Measurements from ENCODE around the gene RAC2.

The RAC2 gene

DNA sequence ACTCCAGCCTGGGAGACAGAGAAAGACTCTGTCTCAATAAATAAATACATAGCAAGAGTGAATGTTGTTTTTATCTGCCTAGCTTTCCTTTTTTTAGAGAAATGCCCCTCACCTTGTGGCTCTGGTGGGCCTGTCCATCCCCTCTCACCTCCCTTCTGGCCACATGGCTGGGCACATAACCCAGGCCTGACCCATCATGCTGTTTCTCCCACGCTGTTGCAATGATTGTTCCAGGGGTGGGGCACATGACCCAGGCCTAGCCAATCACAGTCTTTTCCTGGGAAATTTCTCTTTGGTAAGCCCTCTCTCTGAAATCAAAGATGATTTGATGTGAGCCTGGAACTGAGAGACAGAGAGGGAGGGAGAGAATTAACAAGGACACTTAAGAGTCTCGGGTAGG is 32.7 kb upstream of the RAC2 start:
- DNase-seq (ENCODE audit: low read depth) = no peak
- TF ChIP-seq, protein P1, sequence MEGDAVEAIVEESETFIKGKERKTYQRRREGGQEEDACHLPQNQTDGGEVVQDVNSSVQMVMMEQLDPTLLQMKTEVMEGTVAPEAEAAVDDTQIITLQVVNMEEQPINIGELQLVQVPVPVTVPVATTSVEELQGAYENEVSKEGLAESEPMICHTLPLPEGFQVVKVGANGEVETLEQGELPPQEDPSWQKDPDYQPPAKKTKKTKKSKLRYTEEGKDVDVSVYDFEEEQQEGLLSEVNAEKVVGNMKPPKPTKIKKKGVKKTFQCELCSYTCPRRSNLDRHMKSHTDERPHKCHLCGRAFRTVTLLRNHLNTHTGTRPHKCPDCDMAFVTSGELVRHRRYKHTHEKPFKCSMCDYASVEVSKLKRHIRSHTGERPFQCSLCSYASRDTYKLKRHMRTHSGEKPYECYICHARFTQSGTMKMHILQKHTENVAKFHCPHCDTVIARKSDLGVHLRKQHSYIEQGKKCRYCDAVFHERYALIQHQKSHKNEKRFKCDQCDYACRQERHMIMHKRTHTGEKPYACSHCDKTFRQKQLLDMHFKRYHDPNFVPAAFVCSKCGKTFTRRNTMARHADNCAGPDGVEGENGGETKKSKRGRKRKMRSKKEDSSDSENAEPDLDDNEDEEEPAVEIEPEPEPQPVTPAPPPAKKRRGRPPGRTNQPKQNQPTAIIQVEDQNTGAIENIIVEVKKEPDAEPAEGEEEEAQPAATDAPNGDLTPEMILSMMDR (IDR thresholded peaks at IDR 0.05; ENCODE audit: control insufficient read depth, extremely low read depth, insufficient read depth) = no peak
- H3K4me3 ChIP-seq (ENCODE audit: low read depth, low read length) = no peak overlapping the region

DNA sequence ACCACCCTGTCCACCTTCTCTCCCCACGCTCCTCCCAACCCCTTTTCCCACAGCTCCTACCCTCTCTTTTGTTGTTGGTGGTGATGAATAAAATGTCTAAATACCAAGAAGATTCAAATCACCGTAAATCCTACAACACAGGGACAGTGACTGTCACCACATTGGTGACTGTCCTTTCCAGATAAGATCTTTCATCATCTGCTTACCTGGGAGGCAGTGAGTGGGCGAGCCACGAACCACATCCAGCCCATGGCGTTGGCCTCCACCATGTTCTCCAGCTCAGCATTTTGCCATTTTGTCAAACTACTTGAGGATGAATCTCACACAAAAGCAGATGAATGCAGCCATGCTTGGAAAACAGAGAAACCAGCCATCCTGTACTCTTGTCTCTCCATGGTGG is 31.6 kb upstream of the RAC2 start:
- DNase-seq (ENCODE audit: low read depth) = no peak
- TF ChIP-seq, protein P1 (IDR thresholded peaks at IDR 0.05; ENCODE audit: control insufficient read depth, extremely low read depth, insufficient read depth) = no peak
- H3K4me3 ChIP-seq (ENCODE audit: low read depth, low read length) = no peak overlapping the region

DNA sequence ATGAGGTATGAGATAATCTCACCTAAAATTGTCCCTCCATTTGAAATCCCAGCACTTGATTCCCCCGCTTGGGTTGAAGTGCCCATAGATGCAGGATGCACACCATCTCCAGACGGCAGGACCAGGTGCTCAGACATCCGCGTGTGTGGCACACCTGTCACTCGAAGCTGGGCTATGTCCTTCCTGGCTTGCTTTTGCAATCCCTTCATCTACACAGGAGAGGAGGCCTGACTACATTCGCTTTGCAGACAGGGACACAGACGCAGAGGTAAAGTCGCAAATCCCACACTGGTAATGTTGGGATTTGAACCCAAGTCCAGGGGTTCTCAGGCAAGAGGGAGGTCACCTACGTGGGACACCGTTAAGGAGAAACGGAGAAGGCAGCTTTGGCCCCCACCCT is 31.1 kb upstream of the RAC2 start:
- DNase-seq (ENCODE audit: low read depth) = no peak
- TF ChIP-seq, protein P1 (IDR thresholded peaks at IDR 0.05; ENCODE audit: control insufficient read depth, extremely low read depth, insufficient read depth) = no peak
- no peak overlapping the region for H3K4me3 ChIP-seq (ENCODE audit: low read depth, low read length)

DNA sequence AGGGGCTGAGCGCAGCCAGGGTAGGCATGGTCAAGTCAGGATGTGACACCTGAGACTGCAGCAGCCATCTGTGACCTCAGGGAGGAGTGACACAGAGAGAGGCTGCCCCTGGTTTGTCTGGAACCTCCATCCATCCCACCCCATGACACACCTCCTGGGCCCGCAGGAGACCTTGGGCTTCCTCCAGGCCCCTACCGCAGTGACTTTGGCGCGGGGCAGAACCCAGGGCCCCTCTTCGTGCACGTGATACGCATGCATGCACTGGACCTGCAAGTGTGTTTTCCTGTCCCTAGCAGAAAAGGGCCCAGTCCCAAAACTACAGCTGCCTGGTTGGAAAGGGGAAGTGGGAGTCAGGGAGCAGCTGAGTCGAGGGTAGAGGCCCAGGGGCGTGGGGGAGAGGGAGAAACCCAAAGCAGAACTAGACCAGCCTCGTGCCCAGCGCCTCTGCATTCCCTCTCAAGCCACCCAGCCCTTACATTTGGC is 30.4 kb upstream of the RAC2 start:
- TF ChIP-seq, protein P1 (IDR thresholded peaks at IDR 0.05; ENCODE audit: control insufficient read depth, extremely low read depth, insufficient read depth) = no peak
- DNase-seq (ENCODE audit: low read depth) = no peak
- no peak overlapping the region for H3K4me3 ChIP-seq (ENCODE audit: low read depth, low read length)

DNA sequence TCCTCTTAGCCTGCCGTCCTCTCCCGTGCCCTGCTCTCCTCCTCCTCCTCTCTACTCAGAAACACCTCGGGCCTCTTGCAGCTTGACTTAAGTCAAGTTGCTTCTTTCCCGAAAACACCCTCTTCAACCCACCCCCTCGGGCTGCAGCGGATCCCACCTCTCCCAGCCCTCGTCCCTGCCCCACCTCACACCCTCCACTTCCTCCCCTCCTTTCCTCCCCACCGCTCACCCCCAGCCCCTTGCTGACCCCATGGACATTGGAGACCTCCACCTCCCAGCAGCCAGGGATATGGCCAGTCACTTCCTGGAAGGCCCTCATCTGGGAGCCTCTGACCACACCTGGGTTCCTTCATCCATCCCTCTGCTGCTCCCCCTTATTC is 29.8 kb upstream of the RAC2 start:
- H3K4me3 ChIP-seq (ENCODE audit: low read depth, low read length) = no peak overlapping the region
- TF ChIP-seq, protein P1 (IDR thresholded peaks at IDR 0.05; ENCODE audit: control insufficient read depth, extremely low read depth, insufficient read depth) = no peak
- no peak for DNase-seq (ENCODE audit: low read depth)

DNA sequence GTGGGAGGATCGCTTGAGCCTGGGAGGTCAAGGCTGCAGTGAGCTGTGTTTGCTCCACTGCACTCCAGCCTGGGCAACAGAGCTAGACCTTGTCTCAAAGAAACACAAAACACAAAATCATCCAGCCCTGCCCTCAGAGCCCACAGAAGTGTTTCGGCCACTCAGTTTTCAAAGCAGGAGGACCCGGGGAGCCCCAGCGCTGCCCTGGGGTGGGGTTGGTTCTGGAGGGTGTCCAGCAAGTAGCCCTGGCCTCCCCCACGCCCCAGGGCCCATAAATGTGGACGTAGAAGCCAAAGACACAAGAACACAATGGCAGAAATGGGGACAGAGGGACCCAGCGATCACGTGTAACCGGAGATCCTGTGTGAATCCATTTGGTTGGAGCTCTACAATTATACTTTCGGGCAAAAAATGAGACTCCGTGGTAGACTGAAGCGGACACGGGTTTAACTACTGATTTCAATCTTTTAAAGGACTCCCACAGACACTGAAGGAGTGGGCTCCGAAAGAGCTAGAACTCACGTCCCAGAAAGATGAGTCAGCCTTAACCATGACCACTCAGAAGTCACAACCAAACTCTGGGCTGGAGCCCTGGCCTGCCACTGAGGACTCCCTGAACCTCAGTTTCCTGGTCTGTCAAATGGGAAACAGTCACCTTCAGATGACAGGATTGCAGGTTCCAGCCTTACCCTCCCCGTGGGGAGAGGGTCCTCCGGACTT is 29.2 kb upstream of the RAC2 start:
- H3K4me3 ChIP-seq (ENCODE audit: low read depth, low read length) = no peak overlapping the region
- TF ChIP-seq, protein P1 (IDR thresholded peaks at IDR 0.05; ENCODE audit: control insufficient read depth, extremely low read depth, insufficient read depth) = no peak
- no peak for DNase-seq (ENCODE audit: low read depth)

Measured in LNCaP clone FGC (cell line).